GM23338 (cell line): Measurements from ENCODE around the gene DNAJB8. TPM values are rescaled to one million over a fixed set of nuclear protein-coding genes. Genes with fewer than 3 reads are reported as not detected.
A peak's percentile ranks its signal among the peaks of the same experiment; 100 is the strongest.

Experiments
- ATAC-seq: fragments of 200-7000 bp; cut with Tn5 transposase; 3 replicates; pipeline ENCODE4 v1.9.1; 2020
- DNase-seq: peaks from one replicate; pipeline ENCODE4 v3.0.0-alpha.2; 2015; ENCODE audit warnings: low spot score
- H2AFZ ChIP-seq: fragments of 200-600 bp; sonication (generic); 2 replicates; pipeline ENCODE4 v1.8.0; 2016; ENCODE audit warnings: antibody characterized with exemption, mild to moderate bottlenecking, moderate library complexity
- H3F3A ChIP-seq: fragments of 200-600 bp; sonication (generic); replicated peaks from 2 replicates; pipeline ENCODE4 v1.8.0; 2017; ENCODE audit warnings: antibody characterized with exemption, mixed run types, low read depth
- H3K27ac ChIP-seq: fragments of 200-600 bp; sonication (generic); 2 replicates; pipeline ENCODE4 v1.6.1; 2016; ENCODE audit warnings: low read depth
- H3K27me3 ChIP-seq: fragments of 200-600 bp; sonication (generic); 2 replicates; pipeline ENCODE4 v1.8.0; 2016; ENCODE audit warnings: mild to moderate bottlenecking, mixed run types, moderate library complexity; ENCODE audit not compliant: insufficient read depth
- H3K36me3 ChIP-seq: fragments of 200-600 bp; sonication (generic); 2 replicates; pipeline ENCODE4 v1.8.0; 2016; ENCODE audit warnings: mild to moderate bottlenecking; ENCODE audit not compliant: insufficient read depth
- H3K4me1 ChIP-seq: fragments of 200-600 bp; sonication (generic); 2 replicates; pipeline ENCODE4 v1.8.0; 2016; ENCODE audit warnings: mild to moderate bottlenecking, moderate library complexity; ENCODE audit not compliant: insufficient read depth
- H3K4me2 ChIP-seq: fragments of 200-600 bp; sonication (generic); 2 replicates; pipeline ENCODE4 v1.7.1; 2017; ENCODE audit warnings: mixed run types
- H3K4me3 ChIP-seq: fragments of 200-600 bp; sonication (generic); 2 replicates; pipeline ENCODE4 v1.6.1; 2016; ENCODE audit warnings: mixed run types
- H3K79me2 ChIP-seq: fragments of 200-600 bp; sonication (generic); replicated peaks from 2 replicates; pipeline ENCODE4 v1.8.0; 2017; ENCODE audit warnings: mild to moderate bottlenecking; ENCODE audit not compliant: insufficient read depth
- H3K9me2 ChIP-seq: fragments of 200-600 bp; sonication (generic); 2 replicates; pipeline ENCODE4 v1.8.0; 2017; ENCODE audit not compliant: insufficient read depth
- H4K20me1 ChIP-seq: fragments of 200-600 bp; sonication (generic); replicated peaks from 2 replicates; pipeline ENCODE4 v1.8.0; 2017; ENCODE audit warnings: mild to moderate bottlenecking; ENCODE audit not compliant: insufficient read depth
- H3K27ac Mint-ChIP-seq: 2 replicates; pipeline ENCODE4 v1.8.0; 2020; ENCODE audit warnings: inconsistent platforms, mild to moderate bottlenecking, moderate library complexity, mixed read lengths
- H3K27me3 Mint-ChIP-seq: 3 replicates; pipeline ENCODE4 v1.8.0; 2022; ENCODE audit warnings: low read depth, mild to moderate bottlenecking, moderate library complexity, mixed read lengths, inconsistent platforms; ENCODE audit not compliant: insufficient read depth, poor library complexity
- H3K36me3 Mint-ChIP-seq: 3 replicates; pipeline ENCODE4 v1.8.0; 2021; ENCODE audit warnings: low read depth, mild to moderate bottlenecking, inconsistent platforms, moderate library complexity, mixed read lengths
- H3K4me1 Mint-ChIP-seq: 3 replicates; pipeline ENCODE4 v1.8.0; 2020; ENCODE audit warnings: mild to moderate bottlenecking, inconsistent platforms, mixed read lengths
- H3K4me3 Mint-ChIP-seq: 3 replicates; pipeline ENCODE4 v1.8.0; 2021; ENCODE audit warnings: moderate library complexity, mild to moderate bottlenecking, inconsistent platforms, mixed read lengths
- H3K9me3 Mint-ChIP-seq: 3 replicates; pipeline ENCODE4 v1.8.0; 2020; ENCODE audit warnings: moderate library complexity, mild to moderate bottlenecking, inconsistent platforms, mixed read lengths
- EZH2 ChIP-seq: fragments of 200-600 bp; sonication (generic); IDR thresholded peaks from one replicate; pipeline ENCODE4 v1.8.0; 2017; ENCODE audit warnings: antibody characterized with exemption, mild to moderate bottlenecking, low read depth; ENCODE audit not compliant: unreplicated experiment
- EZH2phosphoT487 ChIP-seq: fragments of 200-600 bp; sonication (generic); IDR thresholded peaks from one replicate; pipeline ENCODE4 v1.8.1; 2018; ENCODE audit warnings: antibody characterized with exemption; ENCODE audit not compliant: unreplicated experiment
- ZNF114 ChIP-seq: fragments of 250-450 bp; sonication (Bioruptor Pico); IDR thresholded peaks from 2 replicates; pipeline ENCODE4 v1.5.0; 2020; ENCODE audit warnings: mild to moderate bottlenecking, moderate library complexity
- polyA plus RNA-seq: library from polyadenylated mRNA; unstranded; fragments of >200 nt; fragmentation: Nextera tagmentation; extraction: Ambion mirVana; gene quantifications from 2 replicates; pipeline ENCODE4 v1.2.1, GENCODE V29; 2016
- total RNA-seq: library from RNA; depleted of rRNA; stranded (reverse); fragments of >200 nt; shearing (Covaris generic); gene quantifications from 2 replicates; pipeline ENCODE4 v1.2.3, GENCODE V29; 2014
- TF ChIP-seq, protein P1 (sequence below), 2 experiments: fragments of 200-600 bp in 1 of 2; sonication (generic) in 1 of 2; conservative IDR thresholded peaks; 2 replicates each; pipeline versions ENCODE4 v1.5.1 to v1.6.1; 2016 to 2017; ENCODE audit warnings: antibody characterized with exemption in 2 of 2, low read depth in 2 of 2, mild to moderate bottlenecking in 2 of 2, moderate library complexity in 1 of 2

Gene DNAJB8
- total and polyA plus RNA-seq, 2 experiments from 2014 or later: not detected

DNA sequence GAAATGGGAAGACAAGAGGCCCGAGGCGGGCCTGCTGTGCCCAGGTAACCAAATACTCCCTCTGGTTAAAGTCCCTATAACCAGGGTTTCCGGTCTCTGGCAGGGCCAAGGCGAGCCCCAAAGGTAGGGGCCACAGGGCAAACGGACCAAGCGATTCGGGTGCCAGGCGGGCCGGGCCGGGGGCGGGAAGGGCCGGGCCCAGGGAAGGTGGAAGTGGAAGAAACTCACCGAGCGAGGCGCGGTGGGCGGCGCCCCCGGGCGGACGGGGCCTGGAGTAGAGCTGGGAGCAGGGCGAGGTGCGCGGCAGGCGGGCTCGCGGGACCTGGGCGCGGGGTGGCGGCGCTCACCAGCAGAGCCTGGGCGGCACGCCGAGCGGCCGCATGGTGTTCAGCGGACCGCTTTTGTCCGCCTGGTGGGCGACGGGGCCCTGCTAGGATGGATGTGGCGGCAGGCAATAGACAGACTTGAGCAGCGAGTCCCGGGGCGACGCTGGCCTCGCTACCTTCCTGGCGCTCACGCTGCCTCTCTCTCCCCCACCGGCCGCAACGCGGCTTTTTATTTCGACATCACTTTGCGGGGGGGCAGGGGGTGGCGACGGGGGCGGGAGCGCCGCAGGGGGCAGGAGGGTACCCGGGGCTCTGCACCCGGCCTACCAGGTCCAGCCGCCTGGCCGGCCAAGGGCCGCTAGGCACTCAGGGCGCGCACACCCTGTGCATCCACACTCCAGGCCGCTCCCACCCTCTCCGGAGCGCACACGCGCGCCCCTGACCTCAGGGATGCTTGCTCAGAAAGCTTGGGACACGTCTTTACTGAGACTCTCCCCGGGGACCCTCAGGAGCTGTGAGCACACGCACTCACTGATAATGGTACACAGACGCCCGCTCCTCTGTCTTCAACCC lies 26.2 kb upstream of the DNAJB8 start, which contains the start of gene GATA2:
Gene GATA2, minus strand, starts transcription at position 531 of the 899 bp plus-strand sequence. CDS start 6,170 bp downstream, outside the sequence.
- Histone ChIP-seq H3K4me2 (peak within 1 kb of the TSS; percentile 90), H3K9me2 (no peaks in the 10 kb centered on the region), H3K79me2 (no peaks in the 10 kb centered on the region), H3K4me1 (peaks cover 42% of the 10 kb centered on the region), H3F3A (0 out of 2 replicates have a peak, but pooled peaks cover 13% of the 10 kb centered on the region), H3K27ac (no peak within 1 kb of the TSS), H3K27me3 (peaks cover 98% of the 10 kb centered on the region), H4K20me1 (peaks cover 9% of the 10 kb centered on the region; the same call in 1 of the 2 replicates), H3K4me3 (peak within 1 kb of the TSS; percentile 72), H3K36me3 (no peaks in the 10 kb centered on the region), H2AFZ (peak within 1 kb of the TSS; percentile 78)
- H3K4me3 Mint-ChIP-seq: peak within 1 kb of the TSS; percentile 57
- peaks cover 4% of the 10 kb centered on the region; the same call in 1 of the 3 replicates for H3K36me3 Mint-ChIP-seq
- no peaks in the 10 kb centered on the region for H3K9me3 Mint-ChIP-seq
- DNase-seq (peak; percentile 68), ATAC-seq (peak; percentile 6)
- H3K27ac Mint-ChIP-seq: no peak within 1 kb of the TSS
- TF ChIP-seq EZH2 (peak; percentile 90), EZH2phosphoT487 (peak; percentile 33)
- TF ChIP-seq, protein P1, sequence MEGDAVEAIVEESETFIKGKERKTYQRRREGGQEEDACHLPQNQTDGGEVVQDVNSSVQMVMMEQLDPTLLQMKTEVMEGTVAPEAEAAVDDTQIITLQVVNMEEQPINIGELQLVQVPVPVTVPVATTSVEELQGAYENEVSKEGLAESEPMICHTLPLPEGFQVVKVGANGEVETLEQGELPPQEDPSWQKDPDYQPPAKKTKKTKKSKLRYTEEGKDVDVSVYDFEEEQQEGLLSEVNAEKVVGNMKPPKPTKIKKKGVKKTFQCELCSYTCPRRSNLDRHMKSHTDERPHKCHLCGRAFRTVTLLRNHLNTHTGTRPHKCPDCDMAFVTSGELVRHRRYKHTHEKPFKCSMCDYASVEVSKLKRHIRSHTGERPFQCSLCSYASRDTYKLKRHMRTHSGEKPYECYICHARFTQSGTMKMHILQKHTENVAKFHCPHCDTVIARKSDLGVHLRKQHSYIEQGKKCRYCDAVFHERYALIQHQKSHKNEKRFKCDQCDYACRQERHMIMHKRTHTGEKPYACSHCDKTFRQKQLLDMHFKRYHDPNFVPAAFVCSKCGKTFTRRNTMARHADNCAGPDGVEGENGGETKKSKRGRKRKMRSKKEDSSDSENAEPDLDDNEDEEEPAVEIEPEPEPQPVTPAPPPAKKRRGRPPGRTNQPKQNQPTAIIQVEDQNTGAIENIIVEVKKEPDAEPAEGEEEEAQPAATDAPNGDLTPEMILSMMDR (conservative IDR thresholded peaks at IDR 0.05; ENCODE audit: low read depth in 2 of 2): no peak; a peak in 2 of 4 replicates
- H3K4me1 Mint-ChIP-seq: peaks cover 32% of the 10 kb centered on the region
- peaks cover 95% of the 10 kb centered on the region for H3K27me3 Mint-ChIP-seq

DNA sequence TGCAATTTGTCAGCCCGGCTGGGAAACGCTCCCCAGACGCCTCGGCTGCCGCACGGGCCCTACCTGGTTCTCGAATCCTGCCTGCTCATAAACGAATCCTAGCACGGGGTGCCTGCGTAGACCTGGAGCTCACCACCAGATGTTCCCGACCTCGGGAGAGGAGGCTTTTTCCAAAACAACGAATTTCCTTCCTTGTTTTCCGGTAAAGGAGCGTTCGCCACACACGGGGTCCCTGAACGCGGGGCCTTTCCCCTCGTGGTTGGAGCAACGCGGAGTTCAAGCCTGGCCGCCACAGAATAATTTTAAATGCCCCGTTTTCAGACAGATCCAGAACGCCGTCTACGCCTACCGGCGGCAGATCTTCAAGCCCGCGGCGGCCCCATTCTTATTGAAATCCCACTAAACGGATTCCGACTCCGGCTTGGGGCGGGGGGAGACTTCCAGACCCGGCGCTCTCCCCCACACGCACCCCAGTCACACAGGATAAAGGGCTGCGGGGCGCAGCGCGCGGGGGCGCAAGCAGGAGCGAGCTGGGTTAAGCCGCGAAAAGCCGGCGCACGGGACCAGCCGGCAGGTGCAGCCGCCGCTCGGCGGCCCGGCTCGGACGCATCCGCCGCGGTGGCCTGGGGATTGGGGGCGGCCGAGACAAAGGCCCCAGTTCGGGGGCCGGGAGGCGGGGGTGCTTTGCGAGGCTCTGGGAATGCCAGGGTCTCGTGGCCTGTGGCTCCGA lies 25.4 kb upstream of the DNAJB8 start:
- Histone ChIP-seq H3K4me2 (peak overlapping the region; percentile 90), H3F3A (0 out of 2 replicates have a peak, but pooled peaks cover 13% of the 10 kb centered on the region), H3K4me1 (peaks cover 42% of the 10 kb centered on the region), H3K79me2 (no peaks in the 10 kb centered on the region), H3K4me3 (peak overlapping the region; percentile 72), H2AFZ (peak overlapping the region; percentile 78), H3K27me3 (peaks cover 100% of the 10 kb centered on the region), H3K27ac (no peak overlapping the region), H3K36me3 (no peaks in the 10 kb centered on the region), H4K20me1 (peaks cover 9% of the 10 kb centered on the region; the same call in 1 of the 2 replicates), H3K9me2 (no peaks in the 10 kb centered on the region)
- H3K4me1 Mint-ChIP-seq: peaks cover 35% of the 10 kb centered on the region
- no peaks in the 10 kb centered on the region for H3K9me3 Mint-ChIP-seq
- H3K4me3 Mint-ChIP-seq: peak overlapping the region; percentile 56
- TF ChIP-seq EZH2 (peak; percentile 99), EZH2phosphoT487 (peak; percentile 95), ZNF114 (CRISPR knock-in tag) (no peak)
- H3K36me3 Mint-ChIP-seq: peaks cover 4% of the 10 kb centered on the region; the same call in 1 of the 3 replicates
- peak; percentile 1; the same call in 2 of the 3 replicates for ATAC-seq
- peaks cover 96% of the 10 kb centered on the region for H3K27me3 Mint-ChIP-seq
- H3K27ac Mint-ChIP-seq: no peak overlapping the region
- DNase-seq: no peak
